Stimulated activated naive B cell treated with anti-CD40 and anti-IgM and Interleukin-4, amounts not matched to agents 10 μg/mL and 1 μg/mL and 100 μg/mL, for 72 hours (primary cell): ENCODE data around the gene HOXB5.

Experiments
- ATAC-seq, 2 donors: fragments of 150-1000 bp; cut with Tn5 transposase; replicated peaks; 2 replicates each; pipeline ENCODE4 v1.10.0; 2021; ENCODE audit warnings: moderate library complexity in 1 of 2
- DNase-seq: peaks from one replicate; pipeline ENCODE4 v3.0.0; 2021
- H3K27ac Mint-ChIP-seq: one replicate; pipeline ENCODE4 v1.8.0; 2022; ENCODE audit warnings: mild to moderate bottlenecking, mixed read lengths
- H3K27me3 Mint-ChIP-seq, 2 donors: one replicate each; pipeline ENCODE4 v1.8.0; 2022; ENCODE audit warnings: mixed read lengths in 2 of 2
- H3K36me3 Mint-ChIP-seq, 2 donors: one replicate each; pipeline ENCODE4 v1.8.0; 2022; ENCODE audit warnings: mixed read lengths in 2 of 2, mild to moderate bottlenecking in 1 of 2
- H3K4me1 Mint-ChIP-seq, 2 donors: one replicate each; pipeline ENCODE4 v1.8.0; 2022; ENCODE audit warnings: mixed read lengths in 2 of 2, mild to moderate bottlenecking in 1 of 2
- H3K4me3 Mint-ChIP-seq, 2 donors: one replicate each; pipeline ENCODE4 v1.8.0; 2022; ENCODE audit warnings: mild to moderate bottlenecking in 2 of 2, mixed read lengths in 2 of 2, moderate library complexity in 1 of 2
- H3K9me3 Mint-ChIP-seq, 2 donors: one replicate each; pipeline ENCODE4 v1.8.0; 2022; ENCODE audit warnings: mixed read lengths in 2 of 2, mild to moderate bottlenecking in 1 of 2

The HOXB5 gene

DNA sequence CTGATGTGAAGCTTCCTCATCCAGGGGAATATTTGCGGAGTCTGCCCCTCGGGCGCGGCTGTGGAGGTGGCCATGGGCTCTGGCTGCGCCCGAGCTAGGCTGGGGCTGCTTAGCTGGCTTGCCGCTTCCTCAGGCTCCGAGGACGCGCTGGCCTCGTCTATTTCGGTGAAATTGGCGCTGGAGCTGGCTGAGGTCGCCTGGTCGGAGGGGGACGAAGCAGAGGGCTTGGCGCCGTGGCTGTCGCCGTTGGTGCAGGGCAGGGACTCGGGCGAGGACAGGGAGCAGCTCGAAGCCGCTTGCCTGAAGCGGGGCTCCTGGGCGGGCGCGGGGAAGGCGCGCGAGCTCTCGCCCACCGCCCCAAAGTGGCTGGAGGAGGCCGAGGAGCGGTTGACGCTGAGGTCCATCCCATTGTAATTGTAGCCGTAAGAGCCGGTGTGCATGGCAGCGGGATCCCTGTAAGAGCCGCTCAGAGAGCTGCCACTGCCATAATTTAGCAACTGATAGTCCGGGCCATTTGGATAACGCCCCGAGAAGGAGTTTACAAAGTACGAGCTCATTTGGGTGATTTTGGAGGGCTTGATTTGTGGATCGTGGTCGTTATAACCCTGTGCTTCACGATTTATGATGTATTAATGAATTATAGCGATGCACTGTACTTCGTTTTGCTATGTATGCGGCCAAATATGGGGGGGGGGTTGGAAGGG lies at the start of gene HOXB5:
Gene HOXB5, minus strand, starts transcription at position 654 of the 704 bp plus-strand sequence. Its CDS starts 97 bp downstream, at position 557.
- Mint-ChIP-seq H3K9me3 (no peaks in the 10 kb centered on the region), H3K4me1 (peaks cover 41 to 64% of the 10 kb centered on the region in 2 donors), H3K27ac (peak within 1 kb of the TSS; percentile 83), H3K27me3 (peaks cover 88 to 98% of the 10 kb centered on the region in 2 donors), H3K4me3 (peak within 1 kb of the TSS; percentile 75 to 80), H3K36me3 (peaks cover 5 to 8% of the 10 kb centered on the region in 2 donors)
- DNase-seq (no peak), ATAC-seq (peak; percentile 27 to 38)

DNA sequence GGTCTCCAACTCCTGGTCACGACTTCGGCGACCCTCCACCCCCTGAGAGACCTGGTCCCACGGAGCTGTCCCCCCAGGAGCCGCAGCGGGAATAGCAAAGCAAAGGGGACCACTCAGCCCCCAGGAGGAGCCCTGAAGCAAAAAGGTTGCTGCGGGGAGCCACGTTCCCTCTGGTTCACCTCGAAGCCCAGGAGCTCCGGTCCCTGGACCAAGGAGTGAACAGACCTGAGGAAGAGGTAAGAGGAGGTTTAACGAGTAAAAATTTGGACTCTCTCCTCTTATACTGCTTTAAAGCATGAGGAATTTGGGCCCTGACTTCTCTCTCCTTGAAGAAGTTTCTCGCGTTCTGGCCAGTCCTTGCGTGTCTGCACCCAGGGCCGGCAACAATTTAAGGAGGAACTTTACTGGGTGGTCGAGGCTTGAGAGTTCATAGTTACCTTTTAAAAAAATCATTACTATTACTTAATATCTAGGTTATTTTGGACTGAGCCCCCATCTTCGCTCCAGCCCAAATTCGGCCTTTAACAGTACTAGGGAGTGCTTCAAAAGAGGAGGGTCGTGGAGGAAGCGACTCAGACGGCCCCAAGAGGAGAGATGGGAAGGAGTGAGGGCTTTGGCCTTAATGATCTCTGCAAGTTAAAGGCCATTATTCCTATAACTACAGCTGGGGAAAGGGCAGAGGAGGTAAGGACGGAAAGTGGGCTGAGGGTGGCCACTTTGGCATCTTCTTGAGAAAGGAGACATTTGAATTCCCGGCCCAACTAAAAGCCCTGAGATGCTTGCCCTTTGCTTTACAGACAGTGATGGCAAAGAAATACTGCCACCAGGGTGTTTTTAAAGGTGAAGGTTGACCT lies 49.5 kb upstream of the HOXB5 start:
- DNase-seq, result no peak
- Mint-ChIP-seq H3K36me3 (peaks cover 0 to 7% of the 10 kb centered on the region in 2 donors), H3K4me3 (no peak overlapping the region), H3K9me3 (no peaks in the 10 kb centered on the region), H3K27ac (peak overlapping the region; percentile 34), H3K4me1 (peaks cover 27 to 39% of the 10 kb centered on the region in 2 donors), H3K27me3 (peaks cover 79 to 80% of the 10 kb centered on the region in 2 donors)
- no peak for ATAC-seq

DNA sequence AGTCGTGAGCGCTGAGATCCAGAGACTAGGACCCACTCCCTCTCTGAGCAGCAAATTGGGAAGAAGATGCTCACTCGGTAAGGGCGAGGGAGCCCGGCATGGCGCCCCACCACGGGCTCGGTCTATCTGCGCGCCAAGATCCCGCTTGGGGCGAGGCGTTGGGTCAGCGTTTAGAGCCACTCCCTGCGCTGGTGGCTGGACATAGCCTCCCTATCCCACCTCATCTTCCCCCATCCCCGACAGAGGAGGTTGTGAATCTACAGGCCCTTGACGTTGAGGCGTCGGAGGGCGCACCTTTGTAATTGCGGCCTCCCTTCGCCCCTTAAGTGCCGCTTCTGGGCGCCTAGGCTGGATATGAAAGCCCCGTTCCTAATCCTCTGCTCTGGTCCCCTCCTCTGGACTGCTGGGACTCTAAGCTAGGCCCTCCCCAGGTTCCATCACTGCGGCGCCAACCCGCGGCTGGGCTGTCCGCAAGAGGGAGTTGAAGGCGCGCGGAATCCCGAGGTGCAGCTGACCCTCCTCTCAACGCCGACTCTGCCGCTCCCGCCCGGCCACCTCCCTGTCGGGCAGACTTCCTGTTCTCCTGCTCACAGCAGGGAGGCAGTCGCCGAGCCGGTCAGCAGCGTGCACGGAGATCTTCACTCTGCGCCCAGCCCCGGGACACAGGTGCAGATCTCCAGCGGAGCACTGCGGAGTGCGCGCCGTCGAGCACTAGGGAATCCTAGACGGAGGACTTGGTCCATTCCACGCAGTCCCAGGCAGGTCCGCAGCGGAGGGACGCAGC lies 48.7 kb upstream of the HOXB5 start:
- H3K4me3 Mint-ChIP-seq, result peak overlapping the region in 1 of 2 donors; percentile 60
- H3K9me3 Mint-ChIP-seq, result no peaks in the 10 kb centered on the region
- H3K27ac Mint-ChIP-seq, result peak overlapping the region; percentile 37
- peaks cover 0 to 7% of the 10 kb centered on the region in 2 donors for H3K36me3 Mint-ChIP-seq
- H3K4me1 Mint-ChIP-seq, result peaks cover 21 to 31% of the 10 kb centered on the region in 2 donors
- H3K27me3 Mint-ChIP-seq, result peaks cover 79 to 80% of the 10 kb centered on the region in 2 donors
- DNase-seq (no peak), ATAC-seq (no peak)

DNA sequence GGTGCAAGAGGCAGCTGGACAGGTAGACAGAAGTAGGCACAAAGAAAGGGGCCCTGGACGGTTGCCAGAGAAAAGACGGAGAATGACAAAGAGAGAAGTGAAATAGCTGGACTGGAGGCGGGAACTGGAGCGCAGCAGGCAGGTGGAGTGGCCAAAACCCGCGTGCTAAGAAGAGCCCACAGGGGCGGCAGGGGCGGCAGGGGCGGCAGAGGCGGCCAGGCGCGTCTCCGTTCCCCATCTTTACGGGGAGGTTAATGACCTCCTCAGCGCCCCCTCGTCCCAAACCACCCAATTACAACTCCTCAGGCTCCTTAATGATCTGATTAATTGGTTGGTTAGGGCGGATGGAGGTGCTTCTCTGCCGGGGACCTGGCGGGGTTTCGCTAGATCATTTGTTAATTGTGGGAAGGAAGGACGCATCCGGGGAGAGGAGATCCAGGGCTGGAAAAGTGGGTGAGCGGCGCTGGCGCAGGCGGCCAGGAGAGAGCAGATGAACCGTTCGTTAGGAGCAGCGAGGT lies 48.0 kb upstream of the HOXB5 start:
- Mint-ChIP-seq H3K9me3 (no peaks in the 10 kb centered on the region), H3K27ac (peak overlapping the region; percentile 37), H3K4me1 (peaks cover 19 to 29% of the 10 kb centered on the region in 2 donors), H3K27me3 (peaks cover 79 to 80% of the 10 kb centered on the region in 2 donors), H3K36me3 (peaks cover 2 to 7% of the 10 kb centered on the region in 2 donors), H3K4me3 (peak overlapping the region; percentile 35 to 60)
- ATAC-seq (no peak), DNase-seq (no peak)

DNA sequence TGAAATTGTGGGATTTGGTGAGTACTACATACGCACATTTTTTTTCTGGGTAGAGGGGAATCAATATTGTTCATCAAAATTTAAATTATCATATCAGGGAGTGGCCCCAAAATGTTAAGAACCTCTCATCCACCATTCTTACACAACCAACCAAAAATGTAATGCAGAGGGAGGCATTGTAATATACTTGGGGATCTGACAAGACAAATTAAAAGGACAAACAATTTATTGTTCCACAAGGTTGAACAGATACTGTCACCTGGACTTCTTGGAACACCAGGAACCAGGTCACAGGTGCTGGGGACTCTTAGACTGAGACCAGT lies 47.2 kb upstream of the HOXB5 start:
- ATAC-seq, result no peak
- Mint-ChIP-seq H3K27ac (no peak overlapping the region), H3K36me3 (peaks cover 2 to 7% of the 10 kb centered on the region in 2 donors), H3K9me3 (no peaks in the 10 kb centered on the region), H3K27me3 (peaks cover 78 to 79% of the 10 kb centered on the region in 2 donors), H3K4me3 (no peak overlapping the region), H3K4me1 (peaks cover 14 to 28% of the 10 kb centered on the region in 2 donors)
- no peak for DNase-seq

DNA sequence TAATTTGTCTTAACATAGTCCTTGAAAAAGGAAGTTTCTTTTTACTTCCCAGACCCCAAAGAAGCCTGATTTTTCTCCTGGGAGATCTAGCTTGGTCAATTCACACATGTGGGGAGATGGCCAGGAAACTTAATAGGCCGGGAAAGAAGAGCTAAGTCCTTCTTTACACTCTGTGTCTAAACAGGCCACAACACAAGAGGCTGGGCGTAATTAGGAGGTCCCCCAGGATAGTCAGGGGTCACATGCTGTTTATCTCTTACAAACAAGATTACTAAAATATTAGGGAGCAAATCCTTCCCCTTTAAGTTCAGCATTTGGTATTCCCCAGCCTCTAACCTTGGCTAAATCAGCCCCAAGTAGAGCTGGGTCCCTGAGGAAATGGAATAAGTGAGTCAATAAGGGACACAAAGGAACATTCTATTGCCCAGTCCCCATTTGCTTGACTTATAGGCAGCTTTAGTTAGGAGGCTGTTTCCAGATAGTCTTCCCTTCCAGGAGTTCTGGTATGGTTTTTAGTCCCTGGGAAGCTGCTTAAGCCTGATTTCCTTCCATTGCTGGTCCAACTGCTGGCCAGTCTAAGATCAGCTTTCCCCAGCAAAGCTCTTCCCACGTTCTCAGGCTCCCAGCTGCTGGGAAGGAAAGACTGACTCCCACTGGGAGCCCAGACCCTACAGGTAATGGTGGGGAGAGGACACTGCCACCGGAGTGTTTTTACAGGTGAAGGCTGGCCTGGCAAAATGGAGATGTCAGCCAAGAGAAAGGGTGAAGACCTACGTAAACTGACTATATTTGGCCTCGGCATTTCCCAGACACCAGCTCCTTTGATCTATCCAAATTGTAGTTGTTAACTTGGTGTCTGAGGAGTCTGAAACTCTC lies 46.6 kb upstream of the HOXB5 start:
- no peak overlapping the region for H3K4me3 Mint-ChIP-seq
- DNase-seq (no peak), ATAC-seq (no peak)
- H3K27ac Mint-ChIP-seq, result no peak overlapping the region
- peaks cover 14 to 28% of the 10 kb centered on the region in 2 donors for H3K4me1 Mint-ChIP-seq
- peaks cover 2 to 7% of the 10 kb centered on the region in 2 donors for H3K36me3 Mint-ChIP-seq
- H3K27me3 Mint-ChIP-seq, result peaks cover 79% of the 10 kb centered on the region in 2 donors
- H3K9me3 Mint-ChIP-seq, result no peaks in the 10 kb centered on the region

DNA sequence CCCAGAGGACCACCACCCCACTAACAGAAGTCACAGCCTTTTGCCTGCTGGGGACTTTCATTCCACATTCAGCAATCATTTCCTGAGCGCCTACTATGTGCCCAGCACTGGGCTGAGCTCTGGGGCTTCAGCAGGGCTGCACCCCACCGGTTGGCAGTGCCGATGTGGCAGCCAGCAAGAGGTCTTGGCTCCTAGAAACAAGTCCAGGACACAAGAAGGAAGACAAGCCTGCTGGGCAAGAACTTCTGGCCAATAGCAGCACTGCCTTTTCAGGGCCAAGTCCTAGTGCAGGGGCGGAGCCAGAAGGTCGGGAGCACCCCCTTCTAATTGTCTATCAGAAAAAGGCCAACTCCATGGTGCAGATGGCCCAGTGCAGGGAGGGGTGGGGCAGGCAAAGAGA lies 45.6 kb upstream of the HOXB5 start:
- Mint-ChIP-seq H3K27ac (no peak overlapping the region), H3K9me3 (no peaks in the 10 kb centered on the region), H3K4me3 (no peak overlapping the region), H3K4me1 (peaks cover 14 to 28% of the 10 kb centered on the region in 2 donors), H3K36me3 (peaks cover 2 to 7% of the 10 kb centered on the region in 2 donors), H3K27me3 (peaks cover 79 to 81% of the 10 kb centered on the region in 2 donors)
- DNase-seq, result no peak
- no peak for ATAC-seq

DNA sequence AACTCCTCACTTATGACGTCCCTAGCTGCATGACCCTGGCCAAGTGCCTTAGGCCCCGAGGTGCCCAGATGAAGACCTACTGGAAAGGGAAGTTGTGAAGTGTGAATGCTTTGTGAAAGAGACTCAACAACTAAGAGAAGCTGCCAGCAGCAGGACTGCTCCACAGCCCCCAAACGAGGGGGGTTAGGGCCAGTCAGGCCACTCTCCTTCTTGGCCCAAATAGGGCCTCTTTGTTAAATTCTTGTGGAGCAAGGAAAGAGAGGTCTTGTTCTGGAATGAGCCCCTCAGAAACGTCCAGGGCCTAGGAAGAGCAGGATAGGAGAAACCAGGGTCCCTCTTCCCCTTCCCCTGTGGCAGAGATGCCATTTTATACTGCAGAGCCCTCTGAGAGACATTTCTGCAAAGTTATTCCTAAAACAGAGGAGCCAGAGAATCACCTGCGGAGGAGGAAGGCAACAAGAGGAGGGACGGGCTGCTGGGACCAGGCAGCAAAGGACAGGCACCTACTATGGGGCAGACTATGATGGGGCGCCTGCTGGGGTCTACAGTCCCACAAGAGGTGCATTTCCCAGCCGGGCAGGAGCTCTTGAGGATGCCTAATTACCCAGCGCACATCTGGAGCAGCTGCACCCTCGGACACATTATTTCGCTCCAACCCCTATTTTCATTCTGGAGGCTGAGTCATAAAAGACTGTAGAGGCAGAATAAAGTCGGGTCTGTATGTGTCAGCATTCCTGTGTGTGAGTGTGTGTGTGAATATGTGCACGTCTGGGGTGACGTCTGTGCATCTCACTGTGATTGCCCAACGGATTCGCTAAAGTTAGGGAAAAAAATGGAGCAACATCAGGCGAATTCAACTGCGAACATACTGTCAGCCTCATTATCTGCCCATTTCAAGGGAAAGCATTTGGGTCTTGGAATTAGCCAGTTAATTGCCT lies 44.0 kb upstream of the HOXB5 start:
- no peaks in the 10 kb centered on the region for H3K9me3 Mint-ChIP-seq
- no peak for ATAC-seq
- H3K4me3 Mint-ChIP-seq, result no peak overlapping the region
- DNase-seq, result no peak
- H3K27ac Mint-ChIP-seq, result no peak overlapping the region
- peaks cover 2 to 7% of the 10 kb centered on the region in 2 donors for H3K36me3 Mint-ChIP-seq
- peaks cover 79 to 82% of the 10 kb centered on the region in 2 donors for H3K27me3 Mint-ChIP-seq
- H3K4me1 Mint-ChIP-seq, result peaks cover 14 to 25% of the 10 kb centered on the region in 2 donors

DNA sequence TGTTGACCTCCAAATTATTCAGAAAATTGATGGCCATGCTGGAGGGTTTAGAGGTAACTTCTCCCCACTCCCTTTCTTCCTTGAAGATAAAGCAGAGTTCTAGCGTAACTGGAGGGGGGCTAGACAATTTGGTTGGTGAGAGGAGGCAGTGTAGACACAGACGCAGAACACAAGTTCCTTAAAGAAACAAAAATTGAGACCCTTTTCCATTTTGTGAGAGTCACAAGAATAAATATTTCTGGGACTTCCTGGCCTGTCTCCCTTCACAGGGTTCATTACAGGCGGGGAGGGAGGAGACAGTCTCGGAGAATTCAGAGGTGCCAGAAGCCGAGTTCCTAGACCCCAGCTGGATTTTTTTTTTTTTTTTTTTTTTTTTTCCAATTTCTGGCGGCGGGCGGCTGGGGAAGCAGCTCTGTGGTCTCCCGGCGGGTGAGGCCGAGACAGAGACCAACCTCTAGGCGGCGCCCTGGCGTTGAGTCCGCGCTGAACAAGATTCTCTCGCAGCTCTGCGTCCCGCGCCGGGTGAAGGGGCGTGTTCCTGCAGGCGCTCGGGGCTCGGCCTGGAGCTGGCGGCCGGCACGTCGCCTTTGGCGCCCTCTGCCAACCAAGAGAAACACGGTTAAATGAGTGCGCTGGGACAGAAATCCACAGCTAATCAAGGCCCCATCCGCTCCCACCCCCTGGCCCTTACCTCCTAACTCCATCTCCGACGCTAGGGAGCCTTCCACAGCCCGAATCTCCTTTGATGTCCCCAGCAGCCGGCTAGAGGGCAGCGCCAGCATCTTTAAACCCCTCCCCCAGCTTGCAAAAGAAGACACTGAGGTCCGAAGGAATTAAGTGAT lies 42.8 kb upstream of the HOXB5 start:
- DNase-seq (peak; percentile 59), ATAC-seq (peak; percentile 65 to 82)
- Mint-ChIP-seq H3K36me3 (peaks cover 2% of the 10 kb centered on the region in 2 donors), H3K4me3 (peak overlapping the region in 1 of 2 donors; percentile 25), H3K9me3 (no peaks in the 10 kb centered on the region), H3K27me3 (peaks cover 77 to 82% of the 10 kb centered on the region in 2 donors), H3K27ac (peak overlapping the region; percentile 71), H3K4me1 (peaks cover 6 to 13% of the 10 kb centered on the region in 2 donors)

DNA sequence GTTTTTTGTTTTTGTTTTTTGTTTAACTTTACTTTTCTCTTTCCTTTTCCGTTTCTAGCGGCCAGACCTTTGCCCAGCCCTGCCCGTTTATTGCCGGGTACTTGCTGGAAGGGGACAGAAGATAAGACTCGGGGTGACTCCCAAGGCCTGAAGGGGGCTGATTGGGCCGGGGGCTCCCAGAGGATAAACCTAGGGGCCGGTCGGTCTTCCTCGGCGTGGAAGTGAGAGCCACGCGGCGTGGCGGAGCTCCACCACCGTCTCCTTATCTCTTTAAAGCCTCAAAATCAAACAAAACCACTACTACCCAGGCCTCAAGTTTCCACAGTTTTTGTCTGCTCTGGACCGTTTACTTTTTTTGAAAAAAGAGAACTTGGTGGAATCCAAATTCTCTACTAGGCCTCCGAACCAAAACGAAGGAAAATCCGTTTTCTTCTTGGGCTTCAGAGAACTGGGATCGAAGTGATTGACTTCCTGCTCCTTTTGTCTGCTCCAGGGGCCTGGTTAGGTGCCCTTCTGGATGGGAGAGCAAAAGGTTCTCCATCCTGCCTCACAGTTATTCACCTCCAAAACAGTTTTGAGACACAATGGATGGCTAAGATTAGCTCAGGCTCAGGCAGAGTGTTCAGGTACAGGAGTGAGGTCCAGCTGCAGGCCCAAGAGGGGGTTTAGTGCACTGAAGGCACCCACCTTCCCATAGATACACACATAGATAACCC lies 41.1 kb upstream of the HOXB5 start:
- Mint-ChIP-seq H3K4me3 (peak overlapping the region in 1 of 2 donors; percentile 75), H3K4me1 (peaks cover 3 to 10% of the 10 kb centered on the region in 2 donors), H3K9me3 (no peaks in the 10 kb centered on the region), H3K36me3 (peaks cover 0 to 2% of the 10 kb centered on the region in 2 donors), H3K27me3 (peaks cover 81 to 87% of the 10 kb centered on the region in 2 donors), H3K27ac (peak overlapping the region; percentile 42)
- ATAC-seq (no peak), DNase-seq (no peak)

DNA sequence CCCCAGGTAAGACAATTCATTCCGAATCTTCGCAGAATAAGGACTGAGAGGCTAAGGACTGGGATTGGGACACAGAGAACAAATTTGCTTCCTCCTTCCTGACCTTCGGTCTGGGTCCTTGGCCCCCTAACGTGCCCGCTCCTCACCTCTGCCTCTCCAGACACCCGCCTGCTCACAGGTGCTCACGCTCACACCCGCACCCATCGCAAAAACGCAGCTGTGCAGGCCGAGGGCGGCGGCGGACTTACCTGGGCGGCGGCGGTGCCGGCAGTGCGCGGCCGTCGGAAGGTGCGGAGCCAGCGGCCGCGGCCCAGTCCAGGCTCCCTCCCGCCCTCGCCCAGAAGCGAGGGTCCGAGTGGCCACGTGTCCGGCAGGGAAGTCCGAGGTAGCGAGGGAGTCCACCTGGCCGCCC lies 39.7 kb upstream of the HOXB5 start:
- Mint-ChIP-seq H3K4me3 (no peak overlapping the region), H3K36me3 (peaks cover 0 to 2% of the 10 kb centered on the region in 2 donors), H3K27me3 (peaks cover 86 to 97% of the 10 kb centered on the region in 2 donors), H3K9me3 (no peaks in the 10 kb centered on the region), H3K4me1 (peaks cover 3 to 10% of the 10 kb centered on the region in 2 donors), H3K27ac (no peak overlapping the region)
- ATAC-seq (no peak), DNase-seq (no peak)
